NB4 (cell line): ENCODE measurements around the gene CD2AP.

Experiments
- DNase-seq: peaks from one replicate; pipeline ENCODE4 v3.0.0; 2010; ENCODE audit warnings: low read depth
- H3K4me3 ChIP-seq: one replicate; pipeline ENCODE4 v1.5.1; 2011; ENCODE audit warnings: mild to moderate bottlenecking, low read depth, low read length, moderate library complexity
- MYC ChIP-seq: IDR thresholded peaks from 2 replicates; pipeline ENCODE4 v1.6.1; 2011; ENCODE audit warnings: low read depth, low read length
- POLR2A ChIP-seq: IDR thresholded peaks from 2 replicates; pipeline ENCODE4 v1.6.1; 2011; ENCODE audit warnings: mild to moderate bottlenecking; ENCODE audit not compliant: insufficient read length; ENCODE audit errors: extremely low read depth
- TF ChIP-seq, protein P1 (sequence below): IDR thresholded peaks from one replicate; pipeline ENCODE4 v1.5.1; 2012; ENCODE audit warnings: low read depth, low read length
- TF ChIP-seq, protein P2 (sequence below): IDR thresholded peaks from 2 replicates; pipeline ENCODE4 v1.6.1; 2011; ENCODE audit warnings: low read depth, low read length

Gene CD2AP

DNA sequence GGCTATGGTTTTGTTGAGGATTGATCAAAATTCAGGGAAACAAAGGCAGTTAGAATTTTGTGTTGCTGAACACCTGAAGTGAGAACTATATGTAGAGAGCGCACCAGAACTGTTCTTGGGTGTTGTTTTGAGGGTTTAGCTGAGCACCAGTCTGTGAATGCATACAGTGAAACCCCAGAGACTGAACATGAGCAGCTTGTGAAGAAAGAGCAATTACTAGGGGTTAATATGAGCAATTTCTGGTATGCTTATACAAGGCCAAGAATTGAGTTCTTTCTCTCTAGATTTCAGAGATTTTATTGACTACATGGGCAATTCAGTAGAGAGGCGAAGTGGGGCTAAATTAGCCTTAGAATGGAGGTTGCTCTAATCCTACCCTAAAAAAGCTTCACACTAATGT, 93.9 kb downstream of the CD2AP start:
- TF ChIP-seq, protein P1, sequence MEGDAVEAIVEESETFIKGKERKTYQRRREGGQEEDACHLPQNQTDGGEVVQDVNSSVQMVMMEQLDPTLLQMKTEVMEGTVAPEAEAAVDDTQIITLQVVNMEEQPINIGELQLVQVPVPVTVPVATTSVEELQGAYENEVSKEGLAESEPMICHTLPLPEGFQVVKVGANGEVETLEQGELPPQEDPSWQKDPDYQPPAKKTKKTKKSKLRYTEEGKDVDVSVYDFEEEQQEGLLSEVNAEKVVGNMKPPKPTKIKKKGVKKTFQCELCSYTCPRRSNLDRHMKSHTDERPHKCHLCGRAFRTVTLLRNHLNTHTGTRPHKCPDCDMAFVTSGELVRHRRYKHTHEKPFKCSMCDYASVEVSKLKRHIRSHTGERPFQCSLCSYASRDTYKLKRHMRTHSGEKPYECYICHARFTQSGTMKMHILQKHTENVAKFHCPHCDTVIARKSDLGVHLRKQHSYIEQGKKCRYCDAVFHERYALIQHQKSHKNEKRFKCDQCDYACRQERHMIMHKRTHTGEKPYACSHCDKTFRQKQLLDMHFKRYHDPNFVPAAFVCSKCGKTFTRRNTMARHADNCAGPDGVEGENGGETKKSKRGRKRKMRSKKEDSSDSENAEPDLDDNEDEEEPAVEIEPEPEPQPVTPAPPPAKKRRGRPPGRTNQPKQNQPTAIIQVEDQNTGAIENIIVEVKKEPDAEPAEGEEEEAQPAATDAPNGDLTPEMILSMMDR: no peak
- TF ChIP-seq MYC (no peak), POLR2A (no peak)
- TF ChIP-seq, protein P2, sequence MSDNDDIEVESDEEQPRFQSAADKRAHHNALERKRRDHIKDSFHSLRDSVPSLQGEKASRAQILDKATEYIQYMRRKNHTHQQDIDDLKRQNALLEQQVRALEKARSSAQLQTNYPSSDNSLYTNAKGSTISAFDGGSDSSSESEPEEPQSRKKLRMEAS: no peak
- no peak overlapping the region for H3K4me3 ChIP-seq
- DNase-seq: no peak

DNA sequence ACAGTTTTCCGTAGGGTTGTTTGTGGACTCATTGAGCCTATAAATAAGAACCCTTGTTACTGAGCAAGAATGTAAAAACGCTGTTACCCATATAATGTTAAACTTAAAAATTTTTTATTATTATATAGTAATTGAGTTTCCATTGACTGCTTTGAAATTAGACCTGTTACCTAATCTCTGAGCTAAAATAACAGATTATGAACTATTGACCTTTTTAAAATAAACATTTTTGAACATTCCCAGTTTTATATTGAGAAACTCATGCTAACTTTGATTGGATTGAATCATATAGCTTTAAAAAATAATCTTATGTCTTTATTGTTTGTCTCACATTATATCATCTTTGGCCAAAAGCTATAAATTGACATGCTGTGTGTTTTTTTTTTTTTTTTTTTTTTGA, 95.5 kb downstream of the CD2AP start:
- no peak for DNase-seq
- TF ChIP-seq, protein P2: no peak
- no peak for TF ChIP-seq POLR2A
- TF ChIP-seq, protein P1: no peak
- TF ChIP-seq MYC: no peak
- no peak overlapping the region for H3K4me3 ChIP-seq

DNA sequence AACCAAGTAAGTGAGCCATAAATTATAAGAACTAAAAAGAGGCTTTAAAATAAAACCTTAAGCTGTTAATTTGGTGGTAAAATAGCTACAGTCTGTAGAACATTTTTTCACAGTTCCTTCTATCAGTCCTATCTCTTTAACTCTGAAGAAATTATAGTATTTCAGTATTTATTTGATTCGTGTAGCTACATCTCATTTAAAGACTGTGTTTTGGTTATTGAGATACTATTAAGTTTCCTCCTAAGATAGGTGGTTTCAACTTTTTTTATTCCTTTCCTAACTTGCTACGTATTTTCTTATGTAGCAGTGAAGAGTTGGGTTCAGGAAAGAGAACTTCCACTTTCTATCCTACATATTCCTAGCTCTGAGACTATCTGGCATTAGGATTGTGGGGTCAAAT, 97.2 kb downstream of the CD2AP start:
- no peak for DNase-seq
- no peak overlapping the region for H3K4me3 ChIP-seq
- TF ChIP-seq, protein P1: no peak
- TF ChIP-seq, protein P2: no peak
- TF ChIP-seq MYC (no peak), POLR2A (no peak)

DNA sequence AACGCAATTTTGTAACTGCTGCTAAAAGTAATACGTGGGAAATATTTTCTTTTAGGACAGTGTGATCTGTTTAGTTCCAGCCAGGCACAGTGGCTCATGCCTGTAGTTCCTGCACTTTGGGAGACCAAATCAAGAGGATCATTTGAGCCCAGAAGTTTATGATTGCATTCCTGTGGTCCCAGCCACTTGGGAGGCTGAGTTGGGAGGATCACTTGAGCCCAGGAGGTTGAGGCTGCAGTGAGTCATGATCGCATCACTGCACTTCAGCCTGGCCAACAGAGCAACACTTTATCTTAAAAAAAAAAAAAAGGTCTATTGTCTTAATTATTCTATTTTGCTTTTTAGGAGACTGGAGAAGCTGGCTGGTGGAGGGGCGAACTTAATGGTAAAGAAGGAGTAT, 101.5 kb downstream of the CD2AP start:
- TF ChIP-seq POLR2A (no peak), MYC (no peak)
- TF ChIP-seq, protein P2: no peak
- no peak overlapping the region for H3K4me3 ChIP-seq
- no peak for DNase-seq

DNA sequence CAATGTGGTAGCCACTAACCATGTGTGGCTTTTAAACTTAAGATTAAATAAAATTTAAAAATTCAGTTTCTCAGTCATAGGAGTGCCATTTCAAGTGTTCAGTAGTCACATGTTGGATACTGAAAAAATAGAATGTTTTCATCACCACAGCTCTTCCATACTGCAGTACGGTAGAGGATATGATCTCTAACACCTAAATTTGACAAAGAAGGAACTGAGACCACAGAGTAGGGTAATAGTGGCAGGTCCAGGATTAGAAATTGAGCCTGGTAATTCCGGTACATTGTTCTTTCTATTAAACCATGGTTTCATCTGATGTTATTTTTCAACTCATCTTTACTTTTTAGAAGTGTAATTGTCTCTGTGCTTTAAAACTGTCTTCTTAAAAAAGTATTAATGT, 104.0 kb downstream of the CD2AP start:
- no peak overlapping the region for H3K4me3 ChIP-seq
- no peak for DNase-seq
- TF ChIP-seq MYC (no peak), POLR2A (no peak)
- TF ChIP-seq, protein P2: no peak
- TF ChIP-seq, protein P1: no peak

DNA sequence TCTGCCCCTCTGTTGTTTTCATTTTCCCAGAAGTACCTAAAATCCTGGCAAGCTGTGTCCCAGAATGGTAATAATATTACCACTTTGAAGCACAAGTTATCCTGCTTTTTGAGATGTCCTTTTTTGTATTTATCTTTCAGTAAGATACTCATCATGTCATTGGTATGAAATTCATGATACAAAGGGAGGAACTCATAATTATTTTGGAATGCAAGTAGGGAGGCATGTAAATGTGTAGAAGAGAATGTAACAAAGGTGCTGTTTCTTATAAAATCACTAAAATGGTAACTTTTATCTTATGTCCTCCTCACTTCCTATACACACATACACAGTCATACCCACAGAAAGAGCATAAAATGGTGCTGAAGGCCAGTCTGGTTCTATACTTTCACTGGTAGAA, 109.9 kb downstream of the CD2AP start:
- no peak for DNase-seq
- H3K4me3 ChIP-seq: no peak overlapping the region
- TF ChIP-seq POLR2A: no peak
- TF ChIP-seq, protein P1: no peak
- TF ChIP-seq, protein P2: no peak
